ENCODE results near the gene FAR1. TPM values are rescaled to one million over a fixed set of nuclear protein-coding genes. Genes with fewer than 3 reads are reported as not detected.

FAR1 gene
- total and polyA plus RNA-seq, 8 donors = 51.0 to 112 (median 99.7) TPM

DNA sequence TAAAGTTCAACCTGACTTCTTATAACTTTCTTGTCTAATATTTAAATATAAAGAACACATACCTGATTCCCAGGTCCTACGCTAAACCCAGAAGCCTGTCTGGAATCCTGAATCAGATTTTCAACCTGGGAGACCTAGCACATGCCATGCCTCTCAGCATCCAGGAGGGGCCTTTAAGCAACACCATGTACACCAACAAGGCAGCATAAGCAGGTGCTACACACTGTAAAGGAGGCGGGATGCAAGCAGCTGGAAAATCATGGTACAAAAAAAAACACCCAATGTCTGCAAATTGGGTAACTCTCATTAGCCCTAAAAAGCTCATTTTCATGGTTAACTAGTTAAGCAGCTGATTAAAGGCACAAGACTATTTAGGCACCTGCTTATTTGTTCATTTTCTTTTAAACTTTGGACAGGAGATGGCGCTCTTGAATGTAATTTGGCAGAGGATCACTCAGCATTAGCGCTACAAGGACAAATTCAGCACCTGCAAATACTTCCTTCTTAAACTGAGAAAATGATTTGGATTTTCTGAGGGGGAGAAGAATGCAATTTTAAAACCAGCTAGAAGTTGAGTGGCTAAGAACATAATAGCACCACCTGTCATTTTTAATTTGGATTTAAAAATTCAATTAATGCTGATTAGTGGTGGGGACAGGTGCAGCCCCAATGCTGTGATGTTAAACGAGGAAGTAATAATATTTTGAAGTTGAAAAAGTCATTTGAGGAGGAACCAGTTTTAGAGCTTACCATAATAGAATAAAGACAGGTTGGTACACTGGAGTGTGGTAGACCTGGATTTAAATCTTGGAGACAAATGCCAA, 104.0 kb downstream of the FAR1 start:
- ATAC-seq = peak; percentile 94

DNA sequence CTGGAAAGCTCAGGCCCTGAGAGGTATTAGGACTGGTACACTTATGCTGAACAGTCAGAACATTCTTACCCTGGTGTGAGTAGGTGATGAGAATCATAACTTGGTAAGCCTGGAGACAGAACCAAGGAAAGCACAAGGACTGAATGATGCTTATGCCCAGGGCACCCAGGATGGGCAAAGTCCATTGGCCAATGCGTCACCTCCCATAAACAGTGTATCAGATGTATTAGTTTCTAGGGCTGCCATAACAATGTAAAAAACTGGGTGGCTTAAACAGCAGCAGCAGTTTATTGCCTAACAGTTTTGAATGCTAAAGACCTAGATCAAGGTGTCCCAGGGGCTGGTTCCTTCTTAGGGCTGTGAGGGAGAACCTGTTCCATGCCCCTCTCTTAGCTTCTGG, 107.0 kb downstream of the FAR1 start:
- TF ChIP-seq, protein P1, sequence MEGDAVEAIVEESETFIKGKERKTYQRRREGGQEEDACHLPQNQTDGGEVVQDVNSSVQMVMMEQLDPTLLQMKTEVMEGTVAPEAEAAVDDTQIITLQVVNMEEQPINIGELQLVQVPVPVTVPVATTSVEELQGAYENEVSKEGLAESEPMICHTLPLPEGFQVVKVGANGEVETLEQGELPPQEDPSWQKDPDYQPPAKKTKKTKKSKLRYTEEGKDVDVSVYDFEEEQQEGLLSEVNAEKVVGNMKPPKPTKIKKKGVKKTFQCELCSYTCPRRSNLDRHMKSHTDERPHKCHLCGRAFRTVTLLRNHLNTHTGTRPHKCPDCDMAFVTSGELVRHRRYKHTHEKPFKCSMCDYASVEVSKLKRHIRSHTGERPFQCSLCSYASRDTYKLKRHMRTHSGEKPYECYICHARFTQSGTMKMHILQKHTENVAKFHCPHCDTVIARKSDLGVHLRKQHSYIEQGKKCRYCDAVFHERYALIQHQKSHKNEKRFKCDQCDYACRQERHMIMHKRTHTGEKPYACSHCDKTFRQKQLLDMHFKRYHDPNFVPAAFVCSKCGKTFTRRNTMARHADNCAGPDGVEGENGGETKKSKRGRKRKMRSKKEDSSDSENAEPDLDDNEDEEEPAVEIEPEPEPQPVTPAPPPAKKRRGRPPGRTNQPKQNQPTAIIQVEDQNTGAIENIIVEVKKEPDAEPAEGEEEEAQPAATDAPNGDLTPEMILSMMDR (IDR thresholded peaks at IDR 0.05) = no peak
- Histone ChIP-seq H3K27ac (no peak overlapping the region), H3K4me1 (no peaks in the 10 kb centered on the region), H3K9me3 (no peaks in the 10 kb centered on the region), H3K4me3 (no peak overlapping the region), H3K36me3 (no peaks in the 10 kb centered on the region), H3K27me3 (peaks cover 0 to 3% of the 10 kb centered on the region in 2 donors)
- DNase-seq (no peak), ATAC-seq (no peak)
- intact Hi-C loops (cut with DNase I) = no loop called here

More for the DNA sequence above, 104.0 kb downstream of the FAR1 start:
- Histone ChIP-seq H3K4me1 (no peaks in the 10 kb centered on the region), H3K4me3 (no peak overlapping the region), H3K27ac (no peak overlapping the region), H3K27me3 (peaks cover 0 to 3% of the 10 kb centered on the region in 2 donors), H3K36me3 (no peaks in the 10 kb centered on the region), H3K9me3 (no peaks in the 10 kb centered on the region)
- peak in 2 of 4 donors; percentile 61 to 79 for DNase-seq
- TF ChIP-seq, protein P1 (IDR thresholded peaks at IDR 0.05) = peak in 1 of 2 donors; percentile 42
- intact Hi-C loops (cut with DNase I) = no loop called here

DNA sequence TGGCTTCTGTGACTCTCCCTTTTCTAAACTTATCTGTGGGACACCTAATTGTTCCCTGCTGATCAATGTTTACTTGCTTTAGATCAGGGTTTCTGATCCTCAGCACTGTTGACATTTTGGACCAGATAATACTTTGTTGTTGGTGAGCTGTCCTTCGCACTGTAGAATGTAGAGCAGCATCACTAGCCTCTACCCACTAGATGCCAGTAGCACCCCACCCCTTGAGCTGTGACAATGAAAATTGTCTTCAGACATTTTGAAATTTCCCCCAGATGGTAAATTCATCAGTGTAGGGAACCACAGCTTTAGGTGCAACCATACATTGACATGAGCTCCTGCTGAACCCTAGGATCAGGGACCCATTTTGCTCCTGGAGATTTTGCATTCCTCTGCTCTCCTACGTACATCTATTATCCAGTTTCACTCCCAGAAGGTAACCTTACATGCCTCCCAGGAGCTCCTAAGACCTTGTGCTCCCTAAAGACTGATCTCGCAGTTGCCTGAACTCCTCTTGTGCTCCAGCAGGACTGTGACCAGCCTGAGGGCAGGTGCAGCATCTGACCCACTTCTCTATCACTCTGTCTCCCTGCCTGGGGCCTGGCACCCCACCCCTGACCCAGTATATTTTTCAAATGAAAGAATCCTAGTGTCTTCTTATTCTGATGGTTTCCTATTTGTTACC, 107.8 kb downstream of the FAR1 start:
- Histone ChIP-seq H3K36me3 (no peaks in the 10 kb centered on the region), H3K27me3 (no peaks in the 10 kb centered on the region), H3K27ac (no peak overlapping the region), H3K4me3 (no peak overlapping the region), H3K4me1 (no peaks in the 10 kb centered on the region), H3K9me3 (no peaks in the 10 kb centered on the region)
- peak; percentile 47 for ATAC-seq
- intact Hi-C loops (cut with DNase I) = no loop called here
- DNase-seq = peak in 2 of 4 donors; percentile 29 to 52
- TF ChIP-seq, protein P1 (IDR thresholded peaks at IDR 0.05) = no peak

DNA sequence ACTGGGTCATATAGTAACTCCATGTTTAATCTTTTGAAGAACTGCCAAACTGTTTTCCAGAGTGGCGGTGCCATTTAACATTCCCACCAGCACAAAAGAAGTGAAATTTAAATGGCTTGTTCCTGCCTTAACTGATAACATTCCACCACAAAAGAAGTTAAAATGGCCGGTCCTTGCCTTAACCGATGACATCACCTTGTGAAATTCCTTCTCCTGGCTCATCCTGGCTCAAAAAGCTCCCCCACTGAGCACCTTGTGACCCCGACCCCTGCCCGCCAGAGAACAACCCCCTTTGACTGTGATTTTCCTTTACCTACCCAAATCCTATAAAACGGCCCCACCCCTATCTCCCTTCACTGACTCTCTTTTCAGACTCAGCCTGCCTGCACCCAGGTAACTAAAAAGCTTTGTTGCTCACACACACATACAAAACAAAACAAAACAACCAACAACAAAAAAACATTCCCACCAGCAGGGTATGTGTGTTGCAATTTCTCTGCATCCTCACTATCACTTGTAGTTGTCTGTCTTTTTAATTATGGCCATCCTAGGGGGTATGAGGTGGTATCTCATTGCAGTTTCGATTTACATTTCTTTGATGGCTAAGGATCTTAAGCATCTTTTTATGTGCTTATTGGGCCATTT, 109.0 kb downstream of the FAR1 start:
- Histone ChIP-seq H3K4me3 (no peak overlapping the region), H3K9me3 (no peaks in the 10 kb centered on the region), H3K36me3 (no peaks in the 10 kb centered on the region), H3K4me1 (no peaks in the 10 kb centered on the region), H3K27me3 (no peaks in the 10 kb centered on the region), H3K27ac (no peak overlapping the region)
- DNase-seq (no peak), ATAC-seq (no peak)
- TF ChIP-seq, protein P1 (IDR thresholded peaks at IDR 0.05) = no peak
- intact Hi-C loops (cut with DNase I) = no loop called here

DNA sequence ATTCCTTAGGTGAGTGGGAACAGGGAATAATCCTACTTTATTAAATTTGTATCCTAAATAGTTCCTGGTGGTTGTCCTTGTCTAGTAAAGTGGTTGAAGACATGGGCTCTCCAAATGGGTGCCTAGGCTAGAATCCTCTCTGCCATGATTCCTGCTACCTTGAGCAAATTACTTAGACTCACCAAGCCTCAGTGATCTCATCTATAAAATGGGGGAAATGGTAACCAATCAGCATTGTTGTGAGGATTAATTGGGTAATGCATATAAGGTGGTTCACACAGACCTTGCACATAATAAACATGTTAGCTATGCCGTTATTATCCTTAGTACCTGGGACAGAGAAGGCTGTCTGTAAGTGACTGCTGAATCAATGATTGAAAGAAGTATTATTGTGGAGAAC, 109.9 kb downstream of the FAR1 start:
- Histone ChIP-seq H3K4me1 (no peaks in the 10 kb centered on the region), H3K4me3 (no peak overlapping the region), H3K36me3 (no peaks in the 10 kb centered on the region), H3K27ac (no peak overlapping the region), H3K9me3 (no peaks in the 10 kb centered on the region), H3K27me3 (no peaks in the 10 kb centered on the region)
- DNase-seq (no peak), ATAC-seq (no peak)
- intact Hi-C loops (cut with DNase I) = no loop called here
- TF ChIP-seq, protein P1 (IDR thresholded peaks at IDR 0.05) = no peak

All from left lung (tissue), 10 donors.